SK-N-SH treated with all-trans-retinoic acid at 6 μM for 48 hours (cell line): ENCODE data around the gene RAB8A.

Experiments
- CSDC2 ChIP-seq: fragments of 250-450 bp; sonication (Bioruptor Pico); IDR thresholded peaks from 2 replicates; pipeline ENCODE4 v1.5.0; 2020; ENCODE audit warnings: mild to moderate bottlenecking, moderate library complexity
- ZC3H10 ChIP-seq: fragments of 250-450 bp; sonication (Bioruptor Pico); IDR thresholded peaks from 2 replicates; pipeline ENCODE4 v1.5.1; 2021; ENCODE audit warnings: mild to moderate bottlenecking, moderate library complexity
- ZFP3 ChIP-seq: fragments of 250-450 bp; sonication (Bioruptor Pico); IDR thresholded peaks from 2 replicates; pipeline ENCODE4 v1.5.0; 2020; ENCODE audit warnings: mild to moderate bottlenecking, moderate library complexity
- TF ChIP-seq, protein P1 (sequence below): fragments of 250-450 bp; sonication (Bioruptor Pico); IDR thresholded peaks from 2 replicates; pipeline ENCODE4 v1.8.0; 2020; ENCODE audit warnings: mild to moderate bottlenecking, moderate library complexity, borderline replicate concordance
- TF ChIP-seq, protein P2 (sequence below): fragments of 250-450 bp; sonication (Bioruptor Pico); IDR thresholded peaks from 2 replicates; pipeline ENCODE4 v1.5.1; 2021; ENCODE audit warnings: mild to moderate bottlenecking, moderate library complexity
- TF ChIP-seq, protein P3 (sequence below): fragments of 250-450 bp; sonication (Bioruptor Pico); IDR thresholded peaks from 2 replicates; pipeline ENCODE4 v1.5.0; 2020; ENCODE audit warnings: mild to moderate bottlenecking, moderate library complexity

DNA sequence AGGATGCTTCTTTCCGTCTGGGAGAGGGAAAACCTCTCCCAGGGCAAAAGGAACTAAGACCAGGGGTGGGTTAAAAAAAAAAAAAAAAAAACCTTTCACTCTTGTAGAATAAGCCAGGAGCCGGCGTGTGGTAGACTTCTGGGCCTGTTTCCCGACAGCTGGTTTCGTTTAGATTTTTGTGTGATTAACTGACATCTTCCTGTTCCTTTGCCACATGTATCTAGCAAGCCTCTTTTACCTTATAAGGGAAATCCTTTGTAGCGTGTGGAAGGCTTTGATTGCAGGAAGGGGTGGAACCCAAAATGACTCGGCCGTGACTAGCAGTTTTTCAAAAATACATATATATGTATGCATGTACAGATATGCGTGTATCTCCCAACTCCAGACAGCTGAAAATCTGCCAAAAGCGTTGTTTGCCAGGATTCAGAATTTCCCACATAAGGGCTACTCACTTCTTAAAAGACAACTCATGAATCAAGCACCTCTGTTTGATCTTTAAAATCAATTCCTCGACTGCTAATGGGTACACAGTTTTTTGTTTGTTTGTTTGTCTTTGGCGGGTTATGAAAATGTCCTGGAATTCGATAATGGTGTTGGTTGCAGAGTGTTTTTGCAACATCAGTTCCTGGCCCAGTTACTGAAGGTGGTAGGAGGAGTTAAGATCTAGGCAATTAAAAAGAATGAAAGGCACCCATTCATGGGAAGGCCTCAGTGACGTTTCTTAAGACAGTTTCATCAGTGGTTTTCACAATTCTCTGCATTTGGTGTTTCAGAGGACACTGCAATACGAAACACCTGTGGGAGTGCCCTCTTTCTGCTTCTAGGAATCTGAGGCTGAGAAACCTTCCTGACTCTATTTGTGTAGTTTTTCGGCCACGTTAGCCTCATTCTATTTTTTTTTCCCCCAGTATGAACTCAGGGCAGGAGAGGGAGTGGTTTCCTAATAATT, 32.7 kb upstream of the RAB8A start:
- TF ChIP-seq ZC3H10 (CRISPR knock-in tag) (no peak), CSDC2 (CRISPR knock-in tag) (no peak), ZFP3 (CRISPR knock-in tag) (no peak)
- TF ChIP-seq, protein P1, sequence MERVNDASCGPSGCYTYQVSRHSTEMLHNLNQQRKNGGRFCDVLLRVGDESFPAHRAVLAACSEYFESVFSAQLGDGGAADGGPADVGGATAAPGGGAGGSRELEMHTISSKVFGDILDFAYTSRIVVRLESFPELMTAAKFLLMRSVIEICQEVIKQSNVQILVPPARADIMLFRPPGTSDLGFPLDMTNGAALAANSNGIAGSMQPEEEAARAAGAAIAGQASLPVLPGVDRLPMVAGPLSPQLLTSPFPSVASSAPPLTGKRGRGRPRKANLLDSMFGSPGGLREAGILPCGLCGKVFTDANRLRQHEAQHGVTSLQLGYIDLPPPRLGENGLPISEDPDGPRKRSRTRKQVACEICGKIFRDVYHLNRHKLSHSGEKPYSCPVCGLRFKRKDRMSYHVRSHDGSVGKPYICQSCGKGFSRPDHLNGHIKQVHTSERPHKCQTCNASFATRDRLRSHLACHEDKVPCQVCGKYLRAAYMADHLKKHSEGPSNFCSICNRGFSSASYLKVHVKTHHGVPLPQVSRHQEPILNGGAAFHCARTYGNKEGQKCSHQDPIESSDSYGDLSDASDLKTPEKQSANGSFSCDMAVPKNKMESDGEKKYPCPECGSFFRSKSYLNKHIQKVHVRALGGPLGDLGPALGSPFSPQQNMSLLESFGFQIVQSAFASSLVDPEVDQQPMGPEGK, result no peak
- TF ChIP-seq, protein P2, sequence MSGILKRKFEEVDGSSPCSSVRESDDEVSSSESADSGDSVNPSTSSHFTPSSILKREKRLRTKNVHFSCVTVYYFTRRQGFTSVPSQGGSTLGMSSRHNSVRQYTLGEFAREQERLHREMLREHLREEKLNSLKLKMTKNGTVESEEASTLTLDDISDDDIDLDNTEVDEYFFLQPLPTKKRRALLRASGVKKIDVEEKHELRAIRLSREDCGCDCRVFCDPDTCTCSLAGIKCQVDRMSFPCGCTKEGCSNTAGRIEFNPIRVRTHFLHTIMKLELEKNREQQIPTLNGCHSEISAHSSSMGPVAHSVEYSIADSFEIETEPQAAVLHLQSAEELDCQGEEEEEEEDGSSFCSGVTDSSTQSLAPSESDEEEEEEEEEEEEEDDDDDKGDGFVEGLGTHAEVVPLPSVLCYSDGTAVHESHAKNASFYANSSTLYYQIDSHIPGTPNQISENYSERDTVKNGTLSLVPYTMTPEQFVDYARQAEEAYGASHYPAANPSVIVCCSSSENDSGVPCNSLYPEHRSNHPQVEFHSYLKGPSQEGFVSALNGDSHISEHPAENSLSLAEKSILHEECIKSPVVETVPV (CRISPR knock-in tag), result no peak
- TF ChIP-seq, protein P3, sequence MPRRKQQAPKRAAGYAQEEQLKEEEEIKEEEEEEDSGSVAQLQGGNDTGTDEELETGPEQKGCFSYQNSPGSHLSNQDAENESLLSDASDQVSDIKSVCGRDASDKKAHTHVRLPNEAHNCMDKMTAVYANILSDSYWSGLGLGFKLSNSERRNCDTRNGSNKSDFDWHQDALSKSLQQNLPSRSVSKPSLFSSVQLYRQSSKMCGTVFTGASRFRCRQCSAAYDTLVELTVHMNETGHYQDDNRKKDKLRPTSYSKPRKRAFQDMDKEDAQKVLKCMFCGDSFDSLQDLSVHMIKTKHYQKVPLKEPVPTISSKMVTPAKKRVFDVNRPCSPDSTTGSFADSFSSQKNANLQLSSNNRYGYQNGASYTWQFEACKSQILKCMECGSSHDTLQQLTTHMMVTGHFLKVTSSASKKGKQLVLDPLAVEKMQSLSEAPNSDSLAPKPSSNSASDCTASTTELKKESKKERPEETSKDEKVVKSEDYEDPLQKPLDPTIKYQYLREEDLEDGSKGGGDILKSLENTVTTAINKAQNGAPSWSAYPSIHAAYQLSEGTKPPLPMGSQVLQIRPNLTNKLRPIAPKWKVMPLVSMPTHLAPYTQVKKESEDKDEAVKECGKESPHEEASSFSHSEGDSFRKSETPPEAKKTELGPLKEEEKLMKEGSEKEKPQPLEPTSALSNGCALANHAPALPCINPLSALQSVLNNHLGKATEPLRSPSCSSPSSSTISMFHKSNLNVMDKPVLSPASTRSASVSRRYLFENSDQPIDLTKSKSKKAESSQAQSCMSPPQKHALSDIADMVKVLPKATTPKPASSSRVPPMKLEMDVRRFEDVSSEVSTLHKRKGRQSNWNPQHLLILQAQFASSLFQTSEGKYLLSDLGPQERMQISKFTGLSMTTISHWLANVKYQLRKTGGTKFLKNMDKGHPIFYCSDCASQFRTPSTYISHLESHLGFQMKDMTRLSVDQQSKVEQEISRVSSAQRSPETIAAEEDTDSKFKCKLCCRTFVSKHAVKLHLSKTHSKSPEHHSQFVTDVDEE (CRISPR knock-in tag), result no peak; the same call in 1 of the 2 replicates
